H1 (cell line): ENCODE results near the gene LSM10. TPM values are rescaled to one million over a fixed set of nuclear protein-coding genes. Genes with fewer than 3 reads are reported as not detected.

Experiments
- CTCF ChIA-PET: fragments of 300-600 bp; sonication (Branson Sonifier 250); formaldehyde crosslinking; loops from one replicate; lab custom pipeline; 2021; ENCODE audit not compliant: partially characterized antibody; lab: Charles Lee
- POLR2A ChIA-PET: fragments of 300-600 bp; sonication (Branson Sonifier 250); formaldehyde crosslinking; loops from one replicate; lab custom pipeline; 2021; ENCODE audit warnings: inconsistent platforms; ENCODE audit not compliant: partially characterized antibody; lab: Charles Lee
- DNase-seq, 2 experiments: peaks; one replicate each; pipeline versions ENCODE4 v3.0.0 to v3.0.0-alpha.2; 2010 to 2022; ENCODE audit warnings: low spot score in 2 of 2, low read depth in 1 of 2, mixed read lengths in 1 of 2
- FAIRE-seq: peaks from 2 replicates; lab custom pipeline; 2011; peaks lifted over from hg19 to GRCh38; lab: Jason Lieb, UNC
- H2AFZ ChIP-seq: 2 replicates; pipeline ENCODE4 v1.8.1; 2012; ENCODE audit warnings: low read length, inconsistent platforms
- H2AK5ac ChIP-seq: 2 replicates; pipeline ENCODE4 v1.6.1; 2013; ENCODE audit warnings: low read depth, low read length
- H2BK120ac ChIP-seq: replicated peaks from 2 replicates; pipeline ENCODE3; 2013; ENCODE audit warnings: low read depth, low read length, inconsistent platforms
- H2BK12ac ChIP-seq: 2 replicates; pipeline ENCODE4 v1.6.1; 2013; ENCODE audit warnings: low read depth, low read length
- H2BK15ac ChIP-seq: 2 replicates; pipeline ENCODE4 v1.6.1; 2013; ENCODE audit warnings: low read length
- H2BK20ac ChIP-seq: 2 replicates; pipeline ENCODE4 v1.6.1; 2013; ENCODE audit warnings: low read length
- H2BK5ac ChIP-seq: 2 replicates; pipeline ENCODE4 v1.6.1; 2013; ENCODE audit warnings: low read depth, low read length
- H3K14ac ChIP-seq: 2 replicates; pipeline ENCODE4 v1.6.1; 2013; ENCODE audit warnings: inconsistent platforms; ENCODE audit not compliant: insufficient read length
- H3K18ac ChIP-seq: 2 replicates; pipeline ENCODE4 v1.6.1; 2013; ENCODE audit warnings: low read length; ENCODE audit errors: extremely low read depth
- H3K23ac ChIP-seq: 2 replicates; pipeline ENCODE4 v1.6.1; 2013; ENCODE audit warnings: inconsistent platforms; ENCODE audit not compliant: insufficient read length
- H3K23me2 ChIP-seq: 2 replicates; pipeline ENCODE4 v1.6.1; 2013; ENCODE audit warnings: low read depth, low read length
- H3K27ac ChIP-seq: 2 replicates; pipeline ENCODE4 v1.6.1; 2011; ENCODE audit warnings: low read depth, low read length, inconsistent platforms
- H3K27me3 ChIP-seq, 4 experiments: replicated peaks in 1 of 4; 1 replicate in 1 of 4; 2 replicates in 3 of 4; pipeline versions ENCODE4 v1.6.1 to v1.8.1; 2011 to 2013; ENCODE audit warnings: low read length in 3 of 4, mild to moderate bottlenecking in 3 of 4, inconsistent platforms in 2 of 4, mixed read lengths in 2 of 4, moderate library complexity in 1 of 4; ENCODE audit not compliant: control insufficient read depth in 3 of 4, insufficient read depth in 3 of 4; ENCODE audit errors: extremely low read depth in 1 of 4
- H3K36me3 ChIP-seq, 4 experiments: 2 replicates each; pipeline versions ENCODE4 v1.6.1 to v1.8.1; 2011 to 2013; ENCODE audit warnings: mild to moderate bottlenecking in 4 of 4, low read length in 3 of 4, moderate library complexity in 2 of 4, control low read depth in 1 of 4, inconsistent platforms in 1 of 4; ENCODE audit not compliant: insufficient read depth in 4 of 4, control insufficient read depth in 2 of 4
- H3K4ac ChIP-seq: replicated peaks from 2 replicates; pipeline ENCODE3; 2013; ENCODE audit warnings: low read length, low read depth, mixed read lengths, inconsistent platforms; ENCODE audit not compliant: insufficient read length
- H3K4me1 ChIP-seq, 4 experiments: replicated peaks in 1 of 4; 1 replicate in 1 of 4; 2 replicates in 3 of 4; pipeline versions ENCODE4 v1.6.1 to v1.8.1; 2011 to 2013; ENCODE audit warnings: low read length in 3 of 4, inconsistent platforms in 2 of 4, mixed read lengths in 1 of 4; ENCODE audit not compliant: insufficient read depth in 4 of 4, control insufficient read depth in 3 of 4
- H3K4me2 ChIP-seq, 2 experiments: 2 replicates each; pipeline versions ENCODE4 v1.6.1 to v1.8.1; 2011 to 2013; ENCODE audit warnings: low read depth in 2 of 2, low read length in 2 of 2, control low read depth in 1 of 2, inconsistent platforms in 1 of 2, mild to moderate bottlenecking in 1 of 2; ENCODE audit not compliant: insufficient read depth in 1 of 2
- H3K4me3 ChIP-seq, 4 experiments: fragments of 200-600, 300-600 bp in 1 of 4; sonication (generic), shearing (Covaris generic), sonication (Bioruptor Twin) in 1 of 4; 2 replicates each; pipeline versions ENCODE4 v1.5.1 to v1.8.1; 2011 to 2016; ENCODE audit warnings: low read length in 4 of 4, low read depth in 3 of 4, control low read depth in 2 of 4, inconsistent platforms in 2 of 4, mild to moderate bottlenecking in 2 of 4, mixed read lengths in 1 of 4, moderate library complexity in 1 of 4; ENCODE audit not compliant: insufficient read depth in 2 of 4; ENCODE audit errors: extremely low read depth in 1 of 4
- H3K56ac ChIP-seq: replicated peaks from 2 replicates; pipeline ENCODE3; 2013; ENCODE audit warnings: low read depth, mild to moderate bottlenecking, mixed read lengths, low read length, inconsistent platforms; ENCODE audit not compliant: insufficient read length
- H3K79me1 ChIP-seq: 2 replicates; pipeline ENCODE4 v1.6.1; 2013; ENCODE audit warnings: low read depth, low read length, control low read depth
- H3K79me2 ChIP-seq, 2 experiments: 2 replicates each; pipeline versions ENCODE4 v1.6.1 to v1.8.1; 2012 to 2013; ENCODE audit warnings: low read length in 2 of 2, mild to moderate bottlenecking in 2 of 2, inconsistent platforms in 1 of 2; ENCODE audit not compliant: insufficient read depth in 2 of 2, control insufficient read depth in 1 of 2
- H3K9ac ChIP-seq, 4 experiments: replicated peaks in 1 of 4; 1 replicate in 1 of 4; 2 replicates in 3 of 4; pipeline versions ENCODE4 v1.6.1 to v1.8.1; 2011 to 2013; ENCODE audit warnings: low read depth in 3 of 4, low read length in 3 of 4, control low read depth in 2 of 4, mild to moderate bottlenecking in 2 of 4, moderate library complexity in 2 of 4, inconsistent platforms in 1 of 4; ENCODE audit errors: extremely low read depth in 1 of 4
- H3K9me3 ChIP-seq, 2 experiments: 2 replicates each; pipeline versions ENCODE4 v1.6.1 to v1.8.1; 2012 to 2013; ENCODE audit warnings: mild to moderate bottlenecking in 2 of 2, moderate library complexity in 2 of 2, control low read depth in 1 of 2, inconsistent platforms in 1 of 2, low read depth in 1 of 2, low read length in 1 of 2, mixed read lengths in 1 of 2; ENCODE audit not compliant: insufficient read depth in 2 of 2
- H4K20me1 ChIP-seq, 2 experiments: replicated peaks in 1 of 2; 2 replicates each; pipeline versions ENCODE3 to v1.8.1; 2011 to 2013; ENCODE audit warnings: inconsistent platforms in 2 of 2, low read length in 2 of 2, mild to moderate bottlenecking in 1 of 2; ENCODE audit not compliant: insufficient read depth in 2 of 2, control insufficient read depth in 1 of 2
- H4K5ac ChIP-seq: 2 replicates; pipeline ENCODE4 v1.6.1; 2013; ENCODE audit warnings: low read length, low read depth, mixed read lengths, inconsistent platforms; ENCODE audit not compliant: insufficient read length
- H4K8ac ChIP-seq: 2 replicates; pipeline ENCODE4 v1.8.0; 2013; ENCODE audit warnings: mild to moderate bottlenecking, moderate library complexity, low read length, inconsistent platforms; ENCODE audit not compliant: insufficient read depth; ENCODE audit errors: extremely low read depth
- H4K91ac ChIP-seq: replicated peaks from 2 replicates; pipeline ENCODE3; 2013; ENCODE audit warnings: low read length, mixed read lengths, inconsistent platforms; ENCODE audit not compliant: insufficient read length
- ATF2 ChIP-seq: IDR thresholded peaks from 2 replicates; pipeline ENCODE4 v1.6.1; 2012; ENCODE audit warnings: low read length, inconsistent platforms
- CREB1 ChIP-seq: IDR thresholded peaks from 2 replicates; pipeline ENCODE4 v1.6.1; 2012; ENCODE audit warnings: inconsistent platforms
- JUN ChIP-seq: IDR thresholded peaks from 2 replicates; pipeline ENCODE4 v1.6.1; 2011; ENCODE audit warnings: low read depth, mild to moderate bottlenecking, improper control_type of control experiment, low read length
- WGBS, 2 experiments: shearing (Covaris generic) in 1 of 2; methylation state at CpG; one replicate each; pipeline versions ENCODE4 v1.1.6 to v1.1.7; 2013 to 2015; ENCODE audit warnings: low lambda C conversion rate in 2 of 2, mixed read lengths in 2 of 2, inconsistent platforms in 1 of 2, low coverage in 1 of 2, missing lambda C conversion rate in 1 of 2; ENCODE audit not compliant: insufficient replicate concordance in 2 of 2, insufficient coverage in 1 of 2, insufficient read length in 1 of 2; ENCODE audit errors: extremely low coverage in 1 of 2, missing lambda C conversion rate in 1 of 2; 5-methylcytosine and 5-hydroxymethylcytosine counted together
- polyA plus RNA-seq, 7 experiments: library from polyadenylated mRNA; depleted of rRNA in 3 of 7; stranded (reverse) in 5 of 7; unstranded in 2 of 7; fragments of >200 nt in 5 of 7; fragments of 200-250 nt in 2 of 7; gene quantifications; 1 replicate in 5 of 7; 2 replicates in 1 of 7; 4 replicates in 1 of 7; pipeline versions ENCODE4 v1.2.1 to v1.2.3, GENCODE V29; 2011 to 2013; ENCODE audit warnings: missing spikeins in 2 of 7, mixed read lengths in 2 of 7
- total RNA-seq: library from RNA; stranded (reverse); fragmentation: NEBNext Ultra II Directional; extraction: Animal tissue kit (Norgen Biotek cat#: 25700); gene quantifications from 2 replicates; pipeline ENCODE4 v1.2.1, GENCODE V29; 2021

The LSM10 gene
- total and polyA plus RNA-seq, 2 of the 8 experiments (the other 6 are each of a cell fraction or from before 2014, with no cell fraction given), result 59.5 to 140 TPM

- Histone ChIP-seq H3K4me1 (peaks cover 6 to 17% (median 10%) of the 10 kb centered on the region in 4 experiments; a peak in 6 of 7 replicates), H2BK15ac (no peak overlapping the region), H3K79me1 (0 out of 2 replicates have a peak, but pooled peaks cover 2% of the 10 kb centered on the region), H2BK120ac (peak overlapping the region; percentile 56), H4K20me1 (peaks cover 2 to 11% of the 10 kb centered on the region in 2 experiments), H2BK12ac (peak overlapping the region; percentile 99), H3K4me3 (peak overlapping the region in 2 of 4 experiments; percentile 55 to 73; a peak in 4 of 8 replicates), H2AFZ (no peak overlapping the region), H3K9ac (peak overlapping the region in 3 of 4 experiments; percentile 85 to 92 (median 88); a peak in 5 of 7 replicates), H3K18ac (peak overlapping the region; percentile 92; the same call in 1 of the 2 replicates), H3K4me2 (peak overlapping the region; percentile 83 to 87), H4K91ac (peak overlapping the region; percentile 87), H3K79me2 (peaks cover 2 to 25% of the 10 kb centered on the region in 2 experiments; a peak in 3 of 4 replicates), H3K23ac (no peak overlapping the region), H3K14ac (no peak overlapping the region), H2BK5ac (peak overlapping the region; percentile 97), H2BK20ac (no peak overlapping the region), H4K5ac (peak overlapping the region; percentile 74), H3K27ac (peak overlapping the region; percentile 94), H3K27me3 (no peaks in the 10 kb centered on the region), H3K56ac (no peak overlapping the region), H3K4ac (peak overlapping the region; percentile 44), H3K36me3 (peaks cover 3 to 9% (median 6%) of the 10 kb centered on the region in 4 experiments; a peak in 6 of 8 replicates), H2AK5ac (peak overlapping the region; percentile 95; the same call in 1 of the 2 replicates), H4K8ac (peak overlapping the region; percentile 81; the same call in 1 of the 2 replicates), H3K9me3 (no peaks in the 10 kb centered on the region), H3K23me2 (peaks cover 9% of the 10 kb centered on the region; the same call in 1 of the 2 replicates)
- no peak for DNase-seq
- CTCF ChIA-PET, result interaction anchor here (0.5 to 3.9 kb wide), 10 partner anchors 9 to 601 kb away, joined by 3 to 40 read pairs (median 6); partner anchors contain the start of gene LSM10
- POLR2A ChIA-PET, result interaction anchor here (0.7 to 3.6 kb wide), 28 partner anchors 19 to 241 kb away, joined by 3 to 40 read pairs (median 7); partner anchors contain the start of genes EVA1B, MRPS15, SH3D21 and THRAP3
- WGBS, 2 experiments, result 85% methylated on average over 10 of the region's 10 CpGs; no CpG with 5 or more reads in 1 of the 2 experiments
- FAIRE-seq, result no peak
- TF ChIP-seq JUN (no peak), CREB1 (no peak), ATF2 (no peak)
These were observed 10.4 kb downstream of the LSM10 start for GRCh38 chr1:36387141-36387949.
